Endodermal cell (in vitro differentiated cells): ENCODE data around the gene TMEM200A. TPM values are rescaled to one million over a fixed set of nuclear protein-coding genes. Genes with fewer than 3 reads are reported as not detected.

ENCODE experiments used
- DNase-seq: peaks from one replicate; pipeline ENCODE4 v3.0.0-alpha.2; 2017
- H3K27ac ChIP-seq: 2 replicates; pipeline ENCODE4 v1.5.1; 2013; ENCODE audit warnings: mild to moderate bottlenecking, low read depth, low read length, moderate library complexity
- H3K27me3 ChIP-seq: 2 replicates; pipeline ENCODE4 v1.6.1; 2013; ENCODE audit warnings: mild to moderate bottlenecking, low read length, moderate library complexity; ENCODE audit not compliant: insufficient read depth, control insufficient read depth, poor library complexity, severe bottlenecking
- H3K36me3 ChIP-seq: 2 replicates; pipeline ENCODE4 v1.7.0; 2013; ENCODE audit warnings: mild to moderate bottlenecking, low read length, moderate library complexity; ENCODE audit not compliant: control insufficient read depth, insufficient read depth
- H3K4me1 ChIP-seq: one replicate; pipeline ENCODE4 v1.7.0; 2013; ENCODE audit warnings: low read length; ENCODE audit not compliant: control insufficient read depth, insufficient read depth
- H3K4me3 ChIP-seq: 2 replicates; pipeline ENCODE4 v1.5.1; 2013; ENCODE audit warnings: mild to moderate bottlenecking, low read length, moderate library complexity
- H3K9ac ChIP-seq: 2 replicates; pipeline ENCODE4 v1.6.1; 2013; ENCODE audit warnings: mild to moderate bottlenecking, low read length, moderate library complexity; ENCODE audit not compliant: poor library complexity, severe bottlenecking; ENCODE audit errors: extremely low read depth
- H3K9me3 ChIP-seq: 2 replicates; pipeline ENCODE4 v1.6.1; 2013; ENCODE audit warnings: mild to moderate bottlenecking, low read length, moderate library complexity; ENCODE audit not compliant: control insufficient read depth
- H3K27ac Mint-ChIP-seq: 2 replicates; pipeline ENCODE4 v1.8.0; 2020; ENCODE audit warnings: mixed read lengths
- H3K27me3 Mint-ChIP-seq: 2 replicates; pipeline ENCODE4 v1.8.0; 2021; ENCODE audit warnings: mild to moderate bottlenecking, mixed read lengths; ENCODE audit not compliant: insufficient read depth
- H3K36me3 Mint-ChIP-seq: 2 replicates; pipeline ENCODE4 v1.8.0; 2020; ENCODE audit warnings: low read depth, mixed read lengths
- H3K4me1 Mint-ChIP-seq: 2 replicates; pipeline ENCODE4 v1.8.0; 2020; ENCODE audit warnings: mixed read lengths
- H3K4me3 Mint-ChIP-seq: 2 replicates; pipeline ENCODE4 v1.8.0; 2020; ENCODE audit warnings: mild to moderate bottlenecking, moderate library complexity, mixed read lengths
- H3K9me3 Mint-ChIP-seq: 2 replicates; pipeline ENCODE4 v1.8.0; 2020; ENCODE audit warnings: mild to moderate bottlenecking, mixed read lengths
- CTCF ChIP-seq: fragments of 200-600 bp; sonication (generic); conservative IDR thresholded peaks from 2 replicates; pipeline ENCODE4 v1.5.0; 2021; ENCODE audit warnings: antibody characterized with exemption, mild to moderate bottlenecking
- WGBS, 2 experiments: methylation state at CpG; one replicate each; pipeline versions ENCODE4 v1.1.5 to v1.1.7; 2013; ENCODE audit warnings: missing lambda C conversion rate in 2 of 2, mixed read lengths in 1 of 2; ENCODE audit not compliant: insufficient coverage in 1 of 2, insufficient read length in 1 of 2; 5-methylcytosine and 5-hydroxymethylcytosine counted together
- total RNA-seq, 2 donors: library from RNA; stranded (reverse); fragmentation: NEBNext Ultra II Directional in 1 of 2; extraction: Animal tissue kit (Norgen Biotek cat#: 25700) in 1 of 2; gene quantifications; 2 replicates in 1 of 2; 3 replicates in 1 of 2; pipeline ENCODE4 v1.2.1, GENCODE V29; 2021

The TMEM200A gene
- total RNA-seq, 2 donors from 2014 or later, result 6.4 to 7.6 TPM

DNA sequence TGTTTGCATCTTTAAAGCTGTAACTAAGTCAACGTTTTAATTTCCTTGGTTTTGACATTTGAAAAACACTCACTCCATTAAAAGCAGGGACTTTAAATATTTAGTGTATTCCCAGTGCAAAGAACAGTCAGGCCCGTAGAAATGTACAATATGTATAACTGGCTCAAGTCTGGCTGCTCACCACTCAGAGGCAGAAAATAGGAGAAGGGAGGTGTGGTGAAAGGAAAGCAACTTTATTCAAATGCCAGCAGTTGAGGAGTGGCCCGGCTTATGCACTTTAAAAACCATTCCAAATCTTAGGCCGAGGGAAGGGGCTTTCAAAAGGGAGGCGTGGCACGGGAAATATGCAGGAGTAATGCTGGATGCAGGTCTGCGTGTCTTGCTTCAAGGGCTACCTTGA, 120.6 kb downstream of the TMEM200A start:
- no peak overlapping the region for H3K4me3 ChIP-seq
- no peaks in the 10 kb centered on the region for H3K36me3 Mint-ChIP-seq
- H3K4me3 Mint-ChIP-seq, result no peak overlapping the region
- no peaks in the 10 kb centered on the region for H3K4me1 Mint-ChIP-seq
- H3K4me1 ChIP-seq, result no peaks in the 10 kb centered on the region
- peaks cover 6% of the 10 kb centered on the region for H3K9me3 Mint-ChIP-seq
- no peak overlapping the region for H3K9ac ChIP-seq
- no peaks in the 10 kb centered on the region for H3K27me3 ChIP-seq
- H3K27me3 Mint-ChIP-seq, result no peaks in the 10 kb centered on the region
- no peak overlapping the region for H3K27ac ChIP-seq
- DNase-seq, result no peak
- no peak overlapping the region for H3K27ac Mint-ChIP-seq
- no peak for TF ChIP-seq CTCF
- H3K36me3 ChIP-seq, result no peaks in the 10 kb centered on the region
- H3K9me3 ChIP-seq, result no peaks in the 10 kb centered on the region
- WGBS, 2 experiments, result 84 to 86% methylated on average over 7 of the region's 7 CpGs

DNA sequence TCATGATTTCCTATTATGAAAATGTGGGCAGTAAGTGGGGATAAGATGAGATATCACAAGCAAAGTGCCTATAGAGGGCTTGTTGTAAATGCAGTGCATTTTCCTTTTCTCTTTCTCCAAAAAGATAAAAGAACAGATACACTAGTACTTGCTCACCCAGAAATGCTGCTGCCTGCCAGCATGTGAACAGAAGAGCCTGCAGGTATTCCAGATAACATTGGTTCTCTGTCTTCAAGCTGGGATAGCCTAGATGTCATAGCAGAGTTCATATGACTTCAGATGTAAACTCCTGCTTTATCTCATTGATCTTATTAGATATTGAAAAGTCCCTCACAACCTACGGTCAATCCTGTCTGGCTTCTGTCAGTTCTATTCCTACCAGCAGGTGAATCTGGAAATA, 123.7 kb downstream of the TMEM200A start:
- Histone ChIP-seq H3K27me3 (no peaks in the 10 kb centered on the region), H3K27ac (no peak overlapping the region), H3K9ac (no peak overlapping the region), H3K4me1 (no peaks in the 10 kb centered on the region), H3K4me3 (no peak overlapping the region), H3K36me3 (no peaks in the 10 kb centered on the region), H3K9me3 (no peaks in the 10 kb centered on the region)
- Mint-ChIP-seq H3K4me3 (no peak overlapping the region), H3K27me3 (no peaks in the 10 kb centered on the region), H3K4me1 (no peaks in the 10 kb centered on the region), H3K9me3 (peaks cover 8% of the 10 kb centered on the region), H3K36me3 (no peaks in the 10 kb centered on the region), H3K27ac (no peak overlapping the region)
- no peak for TF ChIP-seq CTCF
- 87 to 89% methylated on average over 1 of the region's 1 CpG for WGBS, 2 experiments
- DNase-seq, result no peak

Other genes starting within 250 kb of the TMEM200A start
- 10 to 100 TPM; 41.3 to 44.8 TPM for gene SAMD3, start 143.1 kb upstream of the TMEM200A start, total RNA-seq